ENCODE measurements around the gene CERK. TPM values are rescaled to one million over a fixed set of nuclear protein-coding genes. Genes with fewer than 3 reads are reported as not detected.

Gene CERK
- total RNA-seq, 4 donors from 2014 or later, result 19.2 to 46.2 (median 36.6) TPM

DNA sequence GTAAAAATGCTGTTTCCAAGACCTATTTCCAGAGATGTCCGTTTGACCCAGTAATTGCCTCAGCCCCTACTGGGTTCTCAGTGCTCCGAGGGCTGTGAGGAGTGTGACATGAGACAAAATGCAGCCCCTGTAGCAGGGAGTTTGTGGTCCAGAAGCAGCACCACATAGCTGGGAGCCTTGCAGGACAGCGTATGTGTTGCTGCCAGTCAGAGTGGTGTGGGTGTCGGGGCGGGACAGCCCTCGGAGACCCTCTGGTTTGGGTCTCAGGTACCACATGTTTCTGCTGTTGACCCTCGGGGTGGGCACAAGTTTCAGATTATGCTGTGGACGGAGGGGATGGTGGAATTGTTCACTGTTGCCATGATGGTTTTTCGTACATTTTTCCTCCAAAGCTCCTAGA, 41.6 kb upstream of the CERK start:
- no peak for TF ChIP-seq EP300 (IDR thresholded peaks at IDR 0.05)
- no peak for TF ChIP-seq POLR2A (IDR thresholded peaks at IDR 0.05)
- TF ChIP-seq, protein P1, sequence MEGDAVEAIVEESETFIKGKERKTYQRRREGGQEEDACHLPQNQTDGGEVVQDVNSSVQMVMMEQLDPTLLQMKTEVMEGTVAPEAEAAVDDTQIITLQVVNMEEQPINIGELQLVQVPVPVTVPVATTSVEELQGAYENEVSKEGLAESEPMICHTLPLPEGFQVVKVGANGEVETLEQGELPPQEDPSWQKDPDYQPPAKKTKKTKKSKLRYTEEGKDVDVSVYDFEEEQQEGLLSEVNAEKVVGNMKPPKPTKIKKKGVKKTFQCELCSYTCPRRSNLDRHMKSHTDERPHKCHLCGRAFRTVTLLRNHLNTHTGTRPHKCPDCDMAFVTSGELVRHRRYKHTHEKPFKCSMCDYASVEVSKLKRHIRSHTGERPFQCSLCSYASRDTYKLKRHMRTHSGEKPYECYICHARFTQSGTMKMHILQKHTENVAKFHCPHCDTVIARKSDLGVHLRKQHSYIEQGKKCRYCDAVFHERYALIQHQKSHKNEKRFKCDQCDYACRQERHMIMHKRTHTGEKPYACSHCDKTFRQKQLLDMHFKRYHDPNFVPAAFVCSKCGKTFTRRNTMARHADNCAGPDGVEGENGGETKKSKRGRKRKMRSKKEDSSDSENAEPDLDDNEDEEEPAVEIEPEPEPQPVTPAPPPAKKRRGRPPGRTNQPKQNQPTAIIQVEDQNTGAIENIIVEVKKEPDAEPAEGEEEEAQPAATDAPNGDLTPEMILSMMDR (IDR thresholded peaks at IDR 0.05), result no peak
- no peak for TF ChIP-seq POLR2AphosphoS5 (IDR thresholded peaks at IDR 0.05)
- Histone ChIP-seq H3K4me1 (peaks cover 37% of the 10 kb centered on the region), H3K9me3 (no peaks in the 10 kb centered on the region), H3K27me3 (no peaks in the 10 kb centered on the region), H3K4me3 (no peak overlapping the region), H3K27ac (no peak overlapping the region), H3K36me3 (no peaks in the 10 kb centered on the region)
- WGBS, result 90% methylated on average over 9 of the region's 9 CpGs
- DNase-seq (ENCODE audit: low spot score in 2 of 2), result peak in 1 of 2 donors; percentile 16

DNA sequence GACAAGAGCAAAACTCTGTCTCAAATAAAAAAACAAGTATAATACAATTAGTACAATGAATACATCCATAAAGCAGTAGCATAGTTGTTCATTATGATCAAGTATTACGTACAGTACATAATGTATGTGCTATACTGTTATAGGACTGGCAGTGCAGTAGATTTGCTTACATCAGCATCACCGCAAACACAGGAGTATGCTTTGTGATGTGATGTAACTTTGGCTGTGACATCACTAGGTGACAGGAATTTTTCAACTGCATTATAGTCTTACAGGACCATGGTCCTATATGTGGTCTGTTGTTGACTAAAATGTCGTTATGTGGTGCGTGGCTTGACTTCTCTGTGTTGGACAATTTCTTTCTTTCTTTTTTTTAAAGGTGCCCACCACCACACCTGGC, 41.0 kb upstream of the CERK start:
- Histone ChIP-seq H3K4me1 (peaks cover 40% of the 10 kb centered on the region), H3K36me3 (no peaks in the 10 kb centered on the region), H3K27ac (no peak overlapping the region), H3K27me3 (no peaks in the 10 kb centered on the region), H3K9me3 (no peaks in the 10 kb centered on the region), H3K4me3 (no peak overlapping the region)
- DNase-seq (ENCODE audit: low spot score in 2 of 2), result no peak
- TF ChIP-seq POLR2AphosphoS5 (IDR thresholded peaks at IDR 0.05) (no peak), POLR2A (IDR thresholded peaks at IDR 0.05) (no peak), EP300 (IDR thresholded peaks at IDR 0.05) (no peak)
- TF ChIP-seq, protein P1 (IDR thresholded peaks at IDR 0.05), result no peak
- 92% methylated on average over 4 of the region's 4 CpGs for WGBS

DNA sequence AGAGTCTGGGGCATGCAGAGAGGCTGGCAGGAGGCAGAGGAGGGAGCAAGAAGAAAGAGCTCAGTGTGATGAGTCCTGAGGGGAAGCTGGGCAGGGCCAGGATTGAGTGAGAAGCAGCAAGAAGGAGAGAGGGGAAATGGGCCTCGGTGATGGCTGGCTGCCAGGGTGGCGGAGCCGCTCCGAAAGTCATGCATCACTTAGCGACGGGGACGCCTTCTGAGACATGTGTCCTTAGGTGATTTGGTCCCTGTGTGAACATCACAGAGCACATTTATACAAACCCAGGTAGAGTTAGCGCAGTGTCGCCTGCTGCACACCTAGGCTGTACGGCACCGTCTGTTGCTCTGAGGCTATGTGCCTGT, 39.5 kb upstream of the CERK start:
- peak in 1 of 2 donors; percentile 65 for DNase-seq (ENCODE audit: low spot score in 2 of 2)
- no peak overlapping the region for H3K27ac ChIP-seq

DNA sequence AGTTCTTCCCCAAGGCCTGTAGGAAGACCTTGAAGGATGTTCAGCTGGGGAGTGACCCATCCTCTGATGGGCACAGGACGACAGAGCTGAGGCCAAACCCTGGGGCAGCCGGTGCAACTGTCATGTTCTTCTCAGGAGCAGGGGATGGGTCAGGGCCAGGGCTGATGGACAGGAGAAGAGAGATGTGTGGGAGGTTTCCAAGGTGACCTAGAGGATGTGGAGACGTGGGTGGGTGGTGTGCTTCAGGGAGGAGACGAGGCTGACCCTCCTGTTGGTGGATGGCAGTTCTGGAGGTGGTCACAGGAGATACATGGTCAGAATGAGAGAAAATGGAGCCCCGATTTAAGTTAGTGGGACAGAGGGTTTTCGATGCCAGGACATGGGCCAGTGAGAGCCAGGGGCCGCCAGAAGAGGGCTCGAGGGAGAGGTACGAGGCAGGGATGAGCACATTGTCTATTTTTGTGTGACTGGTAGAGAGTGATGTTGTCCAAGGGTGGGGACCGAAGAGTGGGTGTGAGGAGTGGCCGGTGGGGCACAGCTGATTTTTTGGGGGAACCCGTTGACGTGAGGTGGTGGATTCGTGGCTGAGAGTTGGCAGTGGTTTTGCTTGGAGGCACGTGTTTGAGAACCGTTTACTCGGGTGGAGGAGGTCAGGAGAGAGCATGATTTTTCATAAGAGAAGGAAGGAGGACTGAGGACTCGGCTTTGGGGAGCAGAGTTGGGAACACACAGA, 39.0 kb upstream of the CERK start:
- Histone ChIP-seq H3K27ac (no peak overlapping the region), H3K4me3 (no peak overlapping the region), H3K27me3 (no peaks in the 10 kb centered on the region), H3K36me3 (no peaks in the 10 kb centered on the region), H3K4me1 (peaks cover 48% of the 10 kb centered on the region), H3K9me3 (no peaks in the 10 kb centered on the region)
- peak in 1 of 2 donors; percentile 33 for DNase-seq (ENCODE audit: low spot score in 2 of 2)
- WGBS, result 64% methylated on average over 18 of the region's 18 CpGs
- TF ChIP-seq, protein P1 (IDR thresholded peaks at IDR 0.05), result no peak

More for the DNA sequence above, 39.5 kb upstream of the CERK start:
- TF ChIP-seq POLR2AphosphoS5 (IDR thresholded peaks at IDR 0.05) (no peak), POLR2A (IDR thresholded peaks at IDR 0.05) (no peak), EP300 (IDR thresholded peaks at IDR 0.05) (no peak)
- TF ChIP-seq, protein P1 (IDR thresholded peaks at IDR 0.05), result no peak
- no peaks in the 10 kb centered on the region for H3K27me3 ChIP-seq
- H3K4me3 ChIP-seq, result no peak overlapping the region
- H3K4me1 ChIP-seq, result peaks cover 48% of the 10 kb centered on the region
- H3K9me3 ChIP-seq, result no peaks in the 10 kb centered on the region
- H3K36me3 ChIP-seq, result no peaks in the 10 kb centered on the region
- WGBS, result 69% methylated on average over 9 of the region's 11 CpGs

DNA sequence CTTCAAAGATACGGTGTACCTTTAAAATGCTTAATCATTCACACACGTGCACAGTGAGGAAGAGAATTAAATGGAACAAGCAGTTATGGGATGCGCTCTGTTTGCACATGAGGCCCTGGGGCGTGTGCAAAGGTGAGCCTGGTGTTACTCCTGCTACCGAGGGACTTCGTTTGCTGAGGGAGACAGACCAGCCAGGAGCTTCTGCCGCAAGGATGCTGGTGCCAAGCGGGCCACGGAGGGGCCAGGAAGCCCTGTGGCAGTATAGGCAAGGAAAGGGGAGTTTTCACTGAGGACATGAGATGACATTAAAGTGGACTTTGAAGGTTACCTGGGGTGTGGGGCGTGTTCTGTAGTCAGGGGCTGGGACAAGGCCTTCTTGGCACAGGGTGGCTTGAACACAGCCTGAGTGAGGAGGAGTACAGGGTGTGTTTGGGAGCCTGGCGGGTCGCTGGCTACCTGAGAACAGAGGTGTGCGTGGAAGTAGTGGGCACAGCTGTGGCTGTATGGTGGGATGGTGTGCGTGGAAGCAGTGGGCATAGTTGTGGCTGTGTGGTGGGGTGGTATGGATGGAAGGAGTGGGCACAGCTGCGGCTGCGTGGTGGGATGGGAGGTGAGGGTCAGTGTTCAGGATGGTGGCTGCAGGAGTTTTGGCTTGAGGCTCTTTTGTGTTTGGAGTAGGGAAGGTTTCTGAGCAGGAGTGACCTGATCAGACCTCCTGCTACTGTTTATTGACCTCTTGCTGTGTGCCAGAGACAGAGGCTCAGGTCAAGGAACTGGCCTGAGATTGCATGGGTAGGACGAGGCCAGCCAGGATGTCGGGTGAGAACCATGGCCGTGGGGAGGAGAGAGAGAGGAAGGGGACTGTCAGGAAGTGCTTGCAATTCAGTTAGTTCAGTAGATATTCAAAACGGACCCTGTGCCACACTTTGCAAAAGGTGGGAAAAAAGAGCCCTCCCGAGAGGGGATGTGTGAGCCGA, 38.1 kb upstream of the CERK start:
- Histone ChIP-seq H3K27ac (peak overlapping the region; percentile 43), H3K27me3 (no peaks in the 10 kb centered on the region), H3K4me1 (peaks cover 48% of the 10 kb centered on the region), H3K36me3 (no peaks in the 10 kb centered on the region), H3K9me3 (no peaks in the 10 kb centered on the region), H3K4me3 (no peak overlapping the region)
- WGBS, result 65% methylated on average over 21 of the region's 22 CpGs
- TF ChIP-seq EP300 (IDR thresholded peaks at IDR 0.05) (no peak), POLR2A (IDR thresholded peaks at IDR 0.05) (no peak), POLR2AphosphoS5 (IDR thresholded peaks at IDR 0.05) (no peak)
- TF ChIP-seq, protein P1 (IDR thresholded peaks at IDR 0.05), result no peak
- DNase-seq (ENCODE audit: low spot score in 2 of 2), result peak in 1 of 2 donors; percentile 52

Data from suprapubic skin (tissue), 4 donors.